ENCODE results near the gene PRPF38B.

Gene PRPF38B

GRCh38 chr1:108646265-108646647 is 45.9 kb upstream of the PRPF38B start:
- TF ChIP-seq REST (IDR thresholded peaks at IDR 0.05; ENCODE audit: low read depth), result no peak

- TF ChIP-seq RAD21 (IDR thresholded peaks at IDR 0.05; ENCODE audit: low read depth) (no peak), TAF1 (IDR thresholded peaks at IDR 0.05; ENCODE audit: low read depth) (no peak), CREB1 (IDR thresholded peaks at IDR 0.05; ENCODE audit: low read depth) (no peak), FOXM1 (IDR thresholded peaks at IDR 0.05; ENCODE audit: borderline replicate concordance, low read depth) (no peak), REST (IDR thresholded peaks at IDR 0.05; ENCODE audit: low read depth) (no peak), CEBPB (IDR thresholded peaks at IDR 0.05) (peak; percentile 93), NFIC (IDR thresholded peaks at IDR 0.05) (no peak)
Measured at GRCh38 chr1:108646648-108647269, 45.4 kb upstream of the PRPF38B start.

GRCh38 chr1:108653431-108654105 is 38.5 kb upstream of the PRPF38B start:
- TF ChIP-seq EGR1 (IDR thresholded peaks at IDR 0.05) (no peak), CREB1 (IDR thresholded peaks at IDR 0.05; ENCODE audit: low read depth) (no peak), ZBTB7A (IDR thresholded peaks at IDR 0.05; ENCODE audit: low read depth) (no peak), USF1 (IDR thresholded peaks at IDR 0.05) (no peak), TAF1 (IDR thresholded peaks at IDR 0.05; ENCODE audit: low read depth) (no peak), FOXM1 (IDR thresholded peaks at IDR 0.05; ENCODE audit: borderline replicate concordance, low read depth) (no peak), CEBPB (IDR thresholded peaks at IDR 0.05) (no peak), TEAD4 (IDR thresholded peaks at IDR 0.05) (no peak), REST (IDR thresholded peaks at IDR 0.05; ENCODE audit: low read depth) (no peak), MAX (IDR thresholded peaks at IDR 0.05) (no peak), RAD21 (IDR thresholded peaks at IDR 0.05; ENCODE audit: low read depth) (no peak), TCF12 (IDR thresholded peaks at IDR 0.05; ENCODE audit: low read depth) (no peak), YY1 (IDR thresholded peaks at IDR 0.05; ENCODE audit: low read depth) (no peak), NFIC (IDR thresholded peaks at IDR 0.05) (no peak), EP300 (IDR thresholded peaks at IDR 0.05; ENCODE audit: borderline replicate concordance) (no peak)

GRCh38 chr1:108657356-108658080 is 34.6 kb upstream of the PRPF38B start:
- TF ChIP-seq FOXM1 (IDR thresholded peaks at IDR 0.05; ENCODE audit: borderline replicate concordance, low read depth) (no peak), CREB1 (IDR thresholded peaks at IDR 0.05; ENCODE audit: low read depth) (no peak), TEAD4 (IDR thresholded peaks at IDR 0.05) (no peak), EP300 (IDR thresholded peaks at IDR 0.05; ENCODE audit: borderline replicate concordance) (no peak), TAF1 (IDR thresholded peaks at IDR 0.05; ENCODE audit: low read depth) (no peak), CEBPB (IDR thresholded peaks at IDR 0.05) (no peak), MAX (IDR thresholded peaks at IDR 0.05) (no peak), NFIC (IDR thresholded peaks at IDR 0.05) (no peak), ZBTB7A (IDR thresholded peaks at IDR 0.05; ENCODE audit: low read depth) (no peak), TCF12 (IDR thresholded peaks at IDR 0.05; ENCODE audit: low read depth) (no peak), RAD21 (IDR thresholded peaks at IDR 0.05; ENCODE audit: low read depth) (no peak), YY1 (IDR thresholded peaks at IDR 0.05; ENCODE audit: low read depth) (no peak), USF1 (IDR thresholded peaks at IDR 0.05) (no peak)

All from Ishikawa (cell line).